Spleen (tissue), 11 donors: ENCODE measurements around the gene TMBIM4. TPM values are rescaled to one million over a fixed set of nuclear protein-coding genes. Genes with fewer than 3 reads are reported as not detected.

Source experiments
- DNase-seq: peaks from one replicate; pipeline ENCODE4 v3.0.0-alpha.2; 2020
- H3K27ac ChIP-seq, 8 donors: fragments of 200-600 bp; sonication (generic) in 7 of 8; 1 replicate in 4 of 8; 2 replicates in 4 of 8; pipeline versions ENCODE4 v1.5.0 to v1.8.0; 2016 to 2021; ENCODE audit warnings: inconsistent platforms in 4 of 8, mild to moderate bottlenecking in 4 of 8, moderate library complexity in 1 of 8
- H3K27me3 ChIP-seq, 7 donors: fragments of 200-600 bp; sonication (generic) in 6 of 7; replicated peaks in 1 of 7; 1 replicate in 4 of 7; 2 replicates in 3 of 7; pipeline versions ENCODE4 v1.5.0 to v1.8.0; 2016 to 2021; ENCODE audit warnings: inconsistent platforms in 3 of 7, mild to moderate bottlenecking in 1 of 7
- H3K36me3 ChIP-seq, 6 donors: fragments of 200-600 bp; sonication (generic) in 5 of 6; 1 replicate in 4 of 6; 2 replicates in 2 of 6; pipeline versions ENCODE4 v1.5.0 to v1.8.0; 2016 to 2021; ENCODE audit warnings: inconsistent platforms in 2 of 6
- H3K4me1 ChIP-seq, 6 donors: fragments of 200-600 bp; sonication (generic) in 5 of 6; 1 replicate in 3 of 6; 2 replicates in 3 of 6; pipeline versions ENCODE4 v1.5.0 to v1.8.0; 2016 to 2021; ENCODE audit warnings: inconsistent platforms in 3 of 6
- H3K4me3 ChIP-seq, 8 donors: fragments of 200-600 bp; sonication (generic) in 7 of 8; 1 replicate in 4 of 8; 2 replicates in 4 of 8; pipeline versions ENCODE4 v1.5.0 to v1.8.0; 2016 to 2021; ENCODE audit warnings: inconsistent platforms in 4 of 8, mild to moderate bottlenecking in 4 of 8, moderate library complexity in 2 of 8
- H3K9me3 ChIP-seq, 8 donors: fragments of 200-600 bp; sonication (generic) in 7 of 8; 1 replicate in 4 of 8; 2 replicates in 4 of 8; pipeline versions ENCODE4 v1.5.0 to v1.8.0; 2016 to 2021; ENCODE audit warnings: inconsistent platforms in 4 of 8
- CTCF ChIP-seq, 11 experiments: fragments of 200-600 bp in 7 of 11; fragments of 450-650 bp in 4 of 11; sonication (generic) in 4 of 11; IDR thresholded peaks in 8 of 11; conservative IDR thresholded peaks in 3 of 11; 1 replicate in 7 of 11; 2 replicates in 4 of 11; pipeline versions ENCODE4 v1.4.0 to v1.8.0; 2016 to 2021; ENCODE audit warnings: antibody characterized with exemption in 11 of 11, inconsistent platforms in 4 of 11, mild to moderate bottlenecking in 1 of 11
- POLR2A ChIP-seq, 3 donors: fragments of 450-650 bp; IDR thresholded peaks; one replicate each; pipeline ENCODE4 v1.5.1; 2017; ENCODE audit warnings: antibody characterized with exemption in 3 of 3, mild to moderate bottlenecking in 1 of 3
- POLR2AphosphoS5 ChIP-seq, 3 donors: sonication (generic); formaldehyde crosslinking; IDR thresholded peaks; one replicate each; pipeline ENCODE4 v1.5.1; 2017; ENCODE audit warnings: antibody characterized with exemption in 3 of 3
- WGBS, 5 donors: extraction: QIAGEN DNeasy Blood & Tissue Kit in 3 of 5; methylation state at CpG; one replicate each; pipeline versions ENCODE4 v1.1.5 to v1.1.7; 2013 to 2018; 5-methylcytosine and 5-hydroxymethylcytosine counted together
- intact Hi-C: fragments of 100-400 bp; cut with DNase I; formaldehyde crosslinking; loops from one replicate; pipeline ENCODE4 v1.15.0; 2023; ENCODE audit warnings: low total_unique reads
- polyA plus RNA-seq, 3 donors: library from polyadenylated mRNA; stranded (reverse); fragments of 200-250 nt; gene quantifications; one replicate each; pipeline ENCODE4 v1.2.1, GENCODE V29; 2013
- total RNA-seq, 7 donors: library from RNA; depleted of rRNA in 3 of 7; stranded (reverse); fragments of >200 nt in 3 of 7; fragmentation: NEBNext Ultra II Directional in 4 of 7; extraction: Animal tissue kit (Norgen Biotek cat#: 25700) in 4 of 7; gene quantifications; one replicate each; pipeline versions ENCODE4 v1.1.0 to v1.2.1, GENCODE V29; 2016 to 2021
- donor health status: healthy with polysubstance abuse.
- donor health status: DM: no; HTN: no; CAD: no; lungs with moderate emphysema.
- donor health status: DM: no; HTN: no; CAD: no.
- donor health status: Bipolar disorder and iron deficiency.
- donor health status: healthy.
- donor health status: DM: no; HTN: no; CAD: no.
- donor health status: DM: yes; HTN: yes; CAD: no.

Gene TMBIM4
- total and polyA plus RNA-seq, 10 donors = 93.4 to 257 (median 132) TPM

- no peak for DNase-seq
- intact Hi-C loops = no loop called here
- TF ChIP-seq POLR2AphosphoS5 (IDR thresholded peaks at IDR 0.05) = no peak
Observed at GRCh38 chr12:66131067-66131688, 38.6 kb downstream of the TMBIM4 start.

GRCh38 chr12:66130267-66131066 is 39.3 kb downstream of the TMBIM4 start, which contains the start of gene LLPH:
Gene LLPH, minus strand, starts transcription at chr12:66130750. Its CDS starts 1,644 bp downstream, at chr12:66129106.
- Histone ChIP-seq H3K36me3 (peaks cover 0 to 45% (median 27%) of the 10 kb centered on the region in 6 donors), H3K27me3 (no peaks in the 10 kb centered on the region), H3K27ac (peak within 1 kb of the TSS; percentile 77 to 91 (median 88)), H3K9me3 (no peaks in the 10 kb centered on the region), H3K4me3 (peak within 1 kb of the TSS; percentile 73 to 91 (median 82)), H3K4me1 (peaks cover 3 to 61% (median 48%) of the 10 kb centered on the region in 6 donors)
- intact Hi-C loops = no loop called here
- TF ChIP-seq POLR2AphosphoS5 (IDR thresholded peaks at IDR 0.05) = peak; percentile 97 to 99 (median 98)
- peak in 1 of 3 donors; percentile 39 for TF ChIP-seq POLR2A (IDR thresholded peaks at IDR 0.05)
- TF ChIP-seq CTCF (IDR thresholded peaks at IDR 0.05 in 8 of 11, conservative IDR thresholded peaks at IDR 0.05 in 3 of 11) = no peak
- peak; percentile 98 for DNase-seq
- WGBS, 5 donors = 0 to 2% (median 1%) methylated on average over 28 to 49 of the region's 49 CpGs

More at GRCh38 chr12:66131067-66131688, 38.6 kb downstream of the TMBIM4 start:
- Histone ChIP-seq H3K36me3 (peaks cover 0 to 40% (median 22%) of the 10 kb centered on the region in 6 donors), H3K9me3 (no peaks in the 10 kb centered on the region), H3K27ac (peak overlapping the region; percentile 77 to 91 (median 88)), H3K27me3 (no peaks in the 10 kb centered on the region), H3K4me1 (peaks cover 3 to 56% (median 48%) of the 10 kb centered on the region in 6 donors), H3K4me3 (peak overlapping the region; percentile 73 to 91 (median 82))
- WGBS, 5 donors = 6 to 11% (median 9%) methylated on average over 11 of the region's 11 CpGs

GRCh38 chr12:66129934-66130266 is 39.9 kb downstream of the TMBIM4 start:
- intact Hi-C loops = no loop called here
- no peak for DNase-seq
- Histone ChIP-seq H3K4me1 (peaks cover 3 to 66% (median 49%) of the 10 kb centered on the region in 6 donors), H3K36me3 (peaks cover 0 to 51% (median 33%) of the 10 kb centered on the region in 6 donors), H3K9me3 (no peaks in the 10 kb centered on the region), H3K27me3 (no peaks in the 10 kb centered on the region), H3K4me3 (peak overlapping the region; percentile 73 to 91 (median 82)), H3K27ac (peak overlapping the region in 6 of 8 donors; percentile 77 to 91 (median 90))
- WGBS, 5 donors = 3 to 4% (median 4%) methylated on average over 8 of the region's 8 CpGs
- no peak for TF ChIP-seq POLR2A (IDR thresholded peaks at IDR 0.05)
- TF ChIP-seq POLR2AphosphoS5 (IDR thresholded peaks at IDR 0.05) = no peak
- no peak for TF ChIP-seq CTCF (IDR thresholded peaks at IDR 0.05 in 8 of 11, conservative IDR thresholded peaks at IDR 0.05 in 3 of 11)

GRCh38 chr12:66127650-66128049 is 42.1 kb downstream of the TMBIM4 start:
- Histone ChIP-seq H3K4me3 (no peak overlapping the region), H3K36me3 (peaks cover 4 to 64% (median 54%) of the 10 kb centered on the region in 6 donors), H3K27ac (peak overlapping the region in 2 of 8 donors; percentile 21 to 22), H3K4me1 (peaks cover 3 to 70% (median 51%) of the 10 kb centered on the region in 6 donors), H3K27me3 (no peaks in the 10 kb centered on the region), H3K9me3 (no peaks in the 10 kb centered on the region)
- 68 to 88% (median 74%) methylated on average over 1 of the region's 1 CpG for WGBS, 5 donors
- intact Hi-C loops = no loop called here
- DNase-seq = no peak
- TF ChIP-seq POLR2A (IDR thresholded peaks at IDR 0.05) (no peak), POLR2AphosphoS5 (IDR thresholded peaks at IDR 0.05) (no peak), CTCF (IDR thresholded peaks at IDR 0.05 in 8 of 11, conservative IDR thresholded peaks at IDR 0.05 in 3 of 11) (no peak)
